GM19239 (cell line): Measurements from ENCODE around the gene STRN.
"Not testable (repeated sequence)": the region's sequence is repeated elsewhere in the genome, so short reads cannot be mapped to it uniquely, and the experiment has no call there.

Source experiments
- DNase-seq: peaks from one replicate; pipeline ENCODE4 v3.0.0; 2011; ENCODE audit warnings: low spot score; ENCODE audit not compliant: insufficient read length
- FAIRE-seq: peaks from 2 replicates; lab custom pipeline; 2011; peaks lifted over from hg19 to GRCh38; lab: Jason Lieb, UNC

Gene STRN

DNA sequence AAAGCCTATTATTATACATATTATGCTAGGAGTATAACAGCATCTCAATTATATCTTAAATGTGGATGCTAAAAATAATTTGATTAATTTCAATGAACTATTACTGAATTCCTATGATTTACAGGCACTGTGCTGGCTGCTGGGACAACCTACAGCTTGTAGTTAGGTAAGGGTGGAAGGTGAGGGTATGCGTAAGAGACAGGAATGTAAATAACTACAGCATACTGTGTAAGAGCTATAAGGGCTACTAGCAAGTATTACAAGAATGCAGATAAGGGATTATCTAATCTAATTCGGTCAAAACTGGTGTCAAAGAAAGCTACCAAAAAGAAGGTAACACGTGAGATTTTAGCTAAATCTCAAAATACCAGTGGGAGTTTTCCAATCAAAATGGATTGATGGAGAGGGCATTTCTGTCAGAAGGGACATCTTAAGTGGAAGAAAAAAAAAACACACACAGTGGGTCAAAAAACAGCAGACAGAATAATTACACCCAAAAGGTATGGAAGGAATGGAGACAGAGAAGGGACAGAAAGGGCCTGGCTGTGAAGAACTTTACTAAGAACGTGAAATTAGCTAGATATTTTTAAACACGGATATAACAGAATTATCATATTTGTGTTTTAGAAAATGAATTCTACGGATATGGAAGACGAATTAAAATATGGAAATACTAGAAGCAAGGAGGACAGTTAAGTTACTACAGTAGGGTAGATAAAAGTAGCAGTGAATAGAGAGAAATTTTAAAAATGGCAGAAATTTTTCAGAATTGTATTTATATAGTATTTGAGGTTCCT is 47.1 kb downstream of the STRN start:
- FAIRE-seq (no peak), DNase-seq (no peak)

GRCh38 chr2:36918307-36918706 is 48.0 kb downstream of the STRN start:
- FAIRE-seq (no peak), DNase-seq (no peak)

DNA sequence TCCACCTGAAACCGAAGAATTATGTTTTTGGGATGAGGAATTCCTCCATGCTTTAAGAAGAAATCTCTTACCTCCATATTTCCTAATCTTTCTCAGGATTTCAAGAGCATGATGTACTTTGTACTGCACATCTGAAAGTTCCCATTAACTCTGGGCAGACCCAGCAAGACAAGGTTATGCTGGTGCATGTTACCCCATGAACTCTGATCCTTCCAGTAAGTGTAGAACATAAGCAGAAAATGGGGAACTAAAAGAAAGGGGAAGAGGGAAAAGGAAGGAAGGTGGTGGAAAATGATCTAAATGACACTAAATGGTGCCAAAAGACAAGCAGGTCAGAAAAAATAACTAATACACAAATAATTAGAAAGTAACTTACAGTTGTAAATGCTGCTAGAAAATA is 50.7 kb downstream of the STRN start:
- FAIRE-seq (no peak), DNase-seq (no peak)

DNA sequence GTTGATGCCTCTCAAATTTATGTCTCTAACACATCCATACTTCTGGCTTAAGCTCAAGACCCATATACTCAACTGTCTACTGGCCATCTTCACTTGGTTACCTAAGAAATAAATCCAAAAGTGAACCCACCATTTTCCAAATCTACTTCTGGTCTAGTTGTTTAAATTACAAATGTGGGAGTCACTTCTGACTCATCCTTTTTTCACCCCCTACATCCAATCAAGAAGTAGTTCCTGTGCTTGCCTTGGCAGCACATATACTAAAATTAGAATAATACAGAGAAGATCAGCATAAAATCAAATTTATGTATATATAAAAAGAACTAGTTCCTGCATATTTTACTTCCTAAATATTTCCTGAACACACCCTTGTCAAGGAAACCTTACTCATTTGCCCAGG is 53.6 kb downstream of the STRN start:
- FAIRE-seq (no peak), DNase-seq (no peak)

- FAIRE-seq: no peak
Measured at GRCh38 chr2:36911012-36911411, 55.3 kb downstream of the STRN start.

DNA sequence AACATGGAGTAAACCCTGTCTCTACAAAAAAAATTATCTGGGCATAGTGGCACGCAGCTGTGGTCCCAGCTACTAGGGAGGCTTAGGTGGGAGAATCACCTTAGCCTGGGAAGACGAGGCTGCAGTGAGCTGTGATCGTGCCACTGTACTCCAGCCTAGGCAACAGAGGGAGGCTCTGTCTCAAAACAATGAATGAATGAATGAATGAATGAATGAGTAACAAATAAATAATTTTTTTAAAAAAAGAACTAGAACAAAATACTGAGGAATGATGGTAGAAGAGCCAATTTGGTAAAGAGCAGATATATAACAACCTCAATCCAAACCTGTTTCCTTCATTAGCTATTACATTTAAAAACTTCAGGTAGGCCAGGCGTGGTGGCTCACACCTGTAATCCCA is 60.1 kb downstream of the STRN start:
- no peak for FAIRE-seq

More at GRCh38 chr2:36911012-36911411, 55.3 kb downstream of the STRN start:
- no peak for DNase-seq

GRCh38 chr2:36904636-36905035 is 61.7 kb downstream of the STRN start:
- FAIRE-seq: no peak

More for the DNA sequence above, 60.1 kb downstream of the STRN start:
- DNase-seq: no peak

GRCh38 chr2:36902385-36903120 is 63.8 kb downstream of the STRN start:
- DNase-seq (no peak), FAIRE-seq (no peak)

More at GRCh38 chr2:36904636-36905035, 61.7 kb downstream of the STRN start:
- DNase-seq: no peak

- FAIRE-seq (no peak), DNase-seq (no peak)
Measured at GRCh38 chr2:36892805-36893204, 73.5 kb downstream of the STRN start.

- DNase-seq (no peak), FAIRE-seq (no peak)
Measured at GRCh38 chr2:36889795-36890194, 76.5 kb downstream of the STRN start.

- DNase-seq, FAIRE-seq: not testable (repeated sequence)
Measured at GRCh38 chr2:36887095-36887494, 79.2 kb downstream of the STRN start.

GRCh38 chr2:36886664-36887063 is 79.7 kb downstream of the STRN start:
- DNase-seq (no peak), FAIRE-seq (no peak)

- DNase-seq (no peak), FAIRE-seq (no peak)
Measured at GRCh38 chr2:36885605-36886004, 80.7 kb downstream of the STRN start.

DNA sequence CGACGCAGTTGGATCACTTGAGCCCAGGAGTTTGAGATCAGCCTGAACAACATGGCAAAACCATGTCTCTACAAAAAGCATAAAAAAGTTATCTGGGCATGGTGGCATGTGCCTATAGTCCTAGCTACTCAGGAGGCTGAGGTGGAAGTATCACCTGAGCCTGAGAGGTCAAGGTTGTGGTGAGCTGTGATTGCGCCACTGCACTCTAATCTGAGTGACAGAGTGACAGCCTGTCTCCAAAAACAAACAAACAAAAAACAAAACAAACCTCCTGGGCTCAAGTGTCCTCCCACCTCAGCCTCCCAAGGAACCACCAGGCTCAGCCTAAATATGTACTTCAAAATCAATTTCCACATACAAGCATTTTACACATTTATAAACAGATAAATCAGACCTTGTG is 83.8 kb downstream of the STRN start:
- FAIRE-seq (no peak), DNase-seq (no peak)

DNA sequence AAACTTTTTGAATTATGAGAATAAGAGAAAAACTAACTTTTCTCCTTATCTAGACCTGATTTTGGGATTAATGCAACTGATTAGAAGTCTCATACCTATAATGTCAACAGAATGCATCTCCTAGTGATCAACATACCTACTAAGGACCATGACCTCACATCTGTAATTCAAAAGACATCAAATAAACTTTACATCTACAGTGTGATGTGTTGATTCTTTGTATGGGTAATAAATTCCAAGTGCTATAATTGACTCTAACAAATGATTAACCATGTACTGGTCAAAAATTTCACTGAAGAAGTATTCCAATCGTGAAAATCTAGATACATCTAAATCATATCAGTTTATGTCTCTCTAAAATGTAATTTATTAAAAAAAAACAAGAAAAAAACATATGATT is 84.5 kb downstream of the STRN start:
- DNase-seq (no peak), FAIRE-seq (no peak)

DNA sequence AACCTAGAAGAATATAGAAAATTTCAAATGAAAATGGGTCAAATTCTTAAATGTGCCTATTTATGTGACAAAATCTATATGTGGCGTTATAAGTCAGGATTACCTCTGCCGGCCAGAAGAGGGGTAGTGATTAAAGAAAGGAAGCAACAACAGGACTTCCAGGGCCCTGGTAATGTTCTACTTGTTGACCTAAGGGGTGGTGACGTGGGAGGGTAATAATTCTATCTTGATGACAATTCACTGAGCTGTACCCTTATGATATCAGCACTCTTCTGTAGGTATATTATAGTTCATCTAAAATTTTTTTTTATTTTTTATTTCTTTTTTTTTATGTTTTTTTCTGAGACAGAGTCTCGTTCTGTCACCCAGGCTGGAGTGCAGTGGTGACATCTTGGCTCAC is 87.9 kb downstream of the STRN start:
- DNase-seq (no peak), FAIRE-seq (no peak)

DNA sequence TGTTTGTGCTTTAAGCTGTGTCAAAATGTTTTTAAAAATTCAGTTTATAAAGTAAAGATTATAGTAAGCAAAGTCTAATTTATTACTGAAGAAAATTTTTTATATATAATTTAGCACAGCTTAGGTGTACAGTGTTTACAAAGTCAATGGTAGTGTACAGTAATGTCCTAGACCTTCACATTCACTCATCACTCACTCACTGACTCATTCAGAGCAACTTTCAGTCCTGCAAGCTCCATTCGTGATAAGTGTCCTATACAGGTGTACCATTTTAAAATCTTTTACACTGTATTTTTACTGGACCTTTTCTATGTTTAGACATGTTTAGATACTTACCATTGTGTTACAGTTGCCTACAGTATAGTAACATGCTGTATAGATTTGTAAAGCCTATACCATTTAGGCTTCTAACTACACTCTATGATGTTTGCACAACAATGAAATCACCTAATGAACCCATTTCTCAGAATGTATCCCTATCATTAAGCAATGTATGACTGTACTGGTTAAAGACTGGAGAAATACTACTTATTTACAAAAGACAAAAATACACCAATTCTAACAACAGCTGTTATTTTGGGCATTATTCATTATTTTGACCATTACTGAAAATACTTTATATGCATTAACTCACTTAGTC is 95.1 kb downstream of the STRN start:
- DNase-seq: no peak
- no peak for FAIRE-seq

DNA sequence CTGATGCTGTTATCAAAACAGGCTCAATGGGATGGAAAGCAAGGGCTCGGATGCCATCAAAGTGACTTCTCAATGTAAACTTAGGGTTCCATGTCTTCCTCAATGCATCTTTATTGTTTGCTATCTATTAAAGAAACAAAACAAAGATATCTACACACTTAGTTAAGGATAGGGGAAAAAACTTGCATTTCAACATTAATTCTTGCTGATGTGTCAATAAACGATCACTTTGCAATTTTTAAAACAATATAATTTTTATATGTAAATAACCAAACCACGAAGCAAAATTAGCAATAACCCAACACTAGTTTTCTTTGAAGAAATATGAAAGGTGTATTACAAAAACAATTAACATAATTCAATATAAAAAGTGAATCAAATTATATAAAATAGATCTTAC is 96.7 kb downstream of the STRN start:
- no peak for FAIRE-seq
- DNase-seq: no peak

GRCh38 chr2:36861896-36862295 is 104.4 kb downstream of the STRN start:
- FAIRE-seq (no peak), DNase-seq (no peak)

GRCh38 chr2:36859366-36859792 is 107.0 kb downstream of the STRN start:
- DNase-seq (no peak), FAIRE-seq (no peak)
